ENCODE data around the gene SLC6A19.

The SLC6A19 gene

GRCh38 chr5:1202798-1203185 lies 1.4 kb downstream of the SLC6A19 start:
- DNase-seq (ENCODE audit: low spot score): no peak
- no peak overlapping the region for H3K4me3 ChIP-seq
- H3K27ac ChIP-seq: no peak overlapping the region
- TF ChIP-seq CTCF (IDR thresholded peaks at IDR 0.05): no peak

GRCh38 chr5:1203311-1203967 lies 2.0 kb downstream of the SLC6A19 start:
- DNase-seq (ENCODE audit: low spot score): no peak
- no peak for TF ChIP-seq CTCF (IDR thresholded peaks at IDR 0.05)
- Histone ChIP-seq H3K4me3 (no peak overlapping the region), H3K27ac (no peak overlapping the region)

GRCh38 chr5:1203968-1204692 lies 2.7 kb downstream of the SLC6A19 start:
- no peak overlapping the region for H3K4me3 ChIP-seq
- H3K27ac ChIP-seq: no peak overlapping the region
- no peak for DNase-seq (ENCODE audit: low spot score)

GRCh38 chr5:1204693-1205242 lies 3.4 kb downstream of the SLC6A19 start:
- no peak for TF ChIP-seq CTCF (IDR thresholded peaks at IDR 0.05)
- Histone ChIP-seq H3K4me3 (no peak overlapping the region), H3K27ac (no peak overlapping the region)
- DNase-seq (ENCODE audit: low spot score): no peak

More at GRCh38 chr5:1203968-1204692, 2.7 kb downstream of the SLC6A19 start:
- TF ChIP-seq CTCF (IDR thresholded peaks at IDR 0.05): no peak

GRCh38 chr5:1205255-1206180 lies 4.1 kb downstream of the SLC6A19 start:
- no peak overlapping the region for H3K4me3 ChIP-seq
- no peak for DNase-seq (ENCODE audit: low spot score)
- TF ChIP-seq CTCF (IDR thresholded peaks at IDR 0.05): no peak
- H3K27ac ChIP-seq: no peak overlapping the region

- Histone ChIP-seq H3K27ac (no peak overlapping the region), H3K4me3 (no peak overlapping the region)
- no peak for TF ChIP-seq CTCF (IDR thresholded peaks at IDR 0.05)
- no peak for DNase-seq (ENCODE audit: low spot score)
Measured at GRCh38 chr5:1206521-1207412, 5.4 kb downstream of the SLC6A19 start.

All from coronary artery (tissue), 2 donors.